Mesothelial cell of epicardium (in vitro differentiated cells): ENCODE data around the gene OR56B1. TPM values are rescaled to one million over a fixed set of nuclear protein-coding genes. Genes with fewer than 3 reads are reported as not detected.
"Not testable (repeated sequence)": the region's sequence is repeated elsewhere in the genome, so short reads cannot be mapped to it uniquely, and the experiment has no call there.

ENCODE experiments used
- DNase-seq, 2 experiments: peaks; one replicate each; pipeline ENCODE4 v3.0.0; 2021; ENCODE audit warnings: low spot score in 2 of 2; ENCODE audit not compliant: unreplicated experiment in 2 of 2
- H3K27ac Mint-ChIP-seq: 2 replicates; pipeline ENCODE4 v1.8.0; 2021; ENCODE audit warnings: mixed read lengths
- H3K27me3 Mint-ChIP-seq: 2 replicates; pipeline ENCODE4 v1.8.0; 2021; ENCODE audit warnings: low read depth, mixed read lengths
- H3K36me3 Mint-ChIP-seq: 2 replicates; pipeline ENCODE4 v1.8.0; 2021; ENCODE audit warnings: mixed read lengths
- H3K4me1 Mint-ChIP-seq: 2 replicates; pipeline ENCODE4 v1.8.0; 2021; ENCODE audit warnings: mixed read lengths
- H3K4me3 Mint-ChIP-seq: 2 replicates; pipeline ENCODE4 v1.8.0; 2021; ENCODE audit warnings: mild to moderate bottlenecking, moderate library complexity, mixed read lengths
- H3K9me3 Mint-ChIP-seq: 2 replicates; pipeline ENCODE4 v1.8.0; 2021; ENCODE audit warnings: mixed read lengths
- CTCF ChIP-seq: fragments of 200-600 bp; sonication (generic); IDR thresholded peaks from one replicate; pipeline ENCODE4 v1.5.0; 2021; ENCODE audit warnings: antibody characterized with exemption; ENCODE audit not compliant: unreplicated experiment
- total RNA-seq: library from RNA; stranded (reverse); gene quantifications from 3 replicates; pipeline ENCODE4 v1.2.1, GENCODE V29; 2021

The OR56B1 gene
- total RNA-seq = 0.11 TPM in 1 of 3 replicates, not detected in the others

GRCh38 chr11:5736396-5736795 is at the start of gene OR56B1:
TSS of gene OR56B1 (plus strand) at chr11:5736448. CDS start at chr11:5736517, 69 bp downstream.
- no peak for DNase-seq
- no peak for TF ChIP-seq CTCF
- Mint-ChIP-seq H3K9me3 (peaks cover 6% of the 10 kb centered on the region), H3K27me3 (no peaks in the 10 kb centered on the region), H3K36me3 (no peaks in the 10 kb centered on the region), H3K4me3 (no peak within 1 kb of the TSS), H3K27ac (no peak within 1 kb of the TSS), H3K4me1 (peaks cover 5% of the 10 kb centered on the region)

- Mint-ChIP-seq H3K27me3 (no peaks in the 10 kb centered on the region), H3K4me1 (peaks cover 46% of the 10 kb centered on the region), H3K36me3 (peaks cover 5% of the 10 kb centered on the region), H3K9me3 (no peaks in the 10 kb centered on the region), H3K4me3 (no peak overlapping the region), H3K27ac (peak overlapping the region; percentile 84)
- DNase-seq = no peak
- no peak for TF ChIP-seq CTCF
Observed at GRCh38 chr11:5688482-5688881, 47.8 kb upstream of the OR56B1 start.

GRCh38 chr11:5689551-5689983 is 46.7 kb upstream of the OR56B1 start, which contains the start of gene TRIM22:
TSS of gene TRIM22 (plus strand) at chr11:5689790. CDS start at chr11:5696233, 6,443 bp downstream.
- no peaks in the 10 kb centered on the region for H3K9me3 Mint-ChIP-seq
- H3K4me1 Mint-ChIP-seq = peaks cover 37% of the 10 kb centered on the region
- DNase-seq = no peak
- H3K27me3 Mint-ChIP-seq = no peaks in the 10 kb centered on the region
- peak within 1 kb of the TSS; percentile 96 for H3K27ac Mint-ChIP-seq
- peaks cover 3% of the 10 kb centered on the region for H3K36me3 Mint-ChIP-seq
- H3K4me3 Mint-ChIP-seq = peak within 1 kb of the TSS; percentile 45
- no peak for TF ChIP-seq CTCF

- no peak for DNase-seq
- H3K27me3 Mint-ChIP-seq = no peaks in the 10 kb centered on the region
- peaks cover 3% of the 10 kb centered on the region for H3K36me3 Mint-ChIP-seq
- H3K4me3 Mint-ChIP-seq = peak overlapping the region; percentile 45
- H3K4me1 Mint-ChIP-seq = peaks cover 32% of the 10 kb centered on the region
- peak overlapping the region; percentile 96 for H3K27ac Mint-ChIP-seq
- no peak for TF ChIP-seq CTCF
- H3K9me3 Mint-ChIP-seq = no peaks in the 10 kb centered on the region
Observed at GRCh38 chr11:5690216-5690615, 46.0 kb upstream of the OR56B1 start.

- peaks cover 3% of the 10 kb centered on the region for H3K36me3 Mint-ChIP-seq
Observed at GRCh38 chr11:5690736-5691135, 45.5 kb upstream of the OR56B1 start.

GRCh38 chr11:5691238-5691963 is 44.8 kb upstream of the OR56B1 start:
- not testable (repeated sequence) for H3K9me3 Mint-ChIP-seq, H3K27me3 Mint-ChIP-seq, DNase-seq, H3K36me3 Mint-ChIP-seq
- H3K4me3 Mint-ChIP-seq = peak overlapping the region; percentile 45
- H3K27ac Mint-ChIP-seq = peak overlapping the region; percentile 96
- peaks cover 28% of the 10 kb centered on the region for H3K4me1 Mint-ChIP-seq

More at GRCh38 chr11:5690736-5691135, 45.5 kb upstream of the OR56B1 start:
- Mint-ChIP-seq H3K27me3 (no peaks in the 10 kb centered on the region), H3K4me3 (peak overlapping the region; percentile 45), H3K9me3 (no peaks in the 10 kb centered on the region), H3K27ac (peak overlapping the region; percentile 96), H3K4me1 (peaks cover 30% of the 10 kb centered on the region)
- TF ChIP-seq CTCF = no peak
- DNase-seq = no peak
